ENCODE results near the gene FAM222B.

Gene FAM222B

GRCh38 chr17:28733346-28733745 lies 109.2 kb downstream of the FAM222B start:
- CTCF ChIA-PET, result no interaction called here
- TF ChIP-seq CTCF (conservative IDR thresholded peaks at IDR 0.05; ENCODE audit: low read depth), result no peak
- no peak overlapping the region for H3K27ac ChIP-seq
- POLR2A ChIA-PET (ENCODE audit: low non-redundant PET), result no interaction called here
- no peak for DNase-seq (ENCODE audit: low spot score)

- no peak for TF ChIP-seq CTCF (conservative IDR thresholded peaks at IDR 0.05; ENCODE audit: low read depth)
- ChIA-PET CTCF (interaction anchor here (0.8 kb wide), 1 partner anchor 1724 kb away, joined by 3 read pairs; no protein-coding TSS in a partner anchor), POLR2A (ENCODE audit: low non-redundant PET) (interaction anchor here (0.7 kb wide), 1 partner anchor 202 kb away, joined by 7 read pairs; no protein-coding TSS in a partner anchor)
- peak overlapping the region; percentile 99 for H3K27ac ChIP-seq
- no peak for DNase-seq (ENCODE audit: low spot score)
These were observed 112.7 kb downstream of the FAM222B start for GRCh38 chr17:28729950-28730330.

- DNase-seq (ENCODE audit: low spot score), result peak; percentile 95
- no peak for TF ChIP-seq CTCF (conservative IDR thresholded peaks at IDR 0.05; ENCODE audit: low read depth)
- peak within 1 kb of the TSS; percentile 99 for H3K27ac ChIP-seq
- ChIA-PET POLR2A (ENCODE audit: low non-redundant PET) (interaction anchor here (2.4 to 5.5 kb wide), 3 partner anchors 16 to 24 kb away, joined by 12 to 95 read pairs (median 22); partner anchors contain the start of gene TRAF4), CTCF (interaction anchor here (0.6 to 5.6 kb wide), 2 partner anchors 19 to 22 kb away, joined by 5 to 249 read pairs; partner anchors contain the start of gene TRAF4)
These were observed 114.0 kb downstream of the FAM222B start, which contains the start of gene NEK8 for GRCh38 chr17:28728364-28729200. Gene NEK8, plus strand, starts transcription at chr17:28728788. Its CDS starts 26 bp downstream, at chr17:28728814.

GRCh38 chr17:28726627-28727491 lies 115.7 kb downstream of the FAM222B start:
- H3K27ac ChIP-seq, result peak overlapping the region; percentile 99
- CTCF ChIA-PET, result interaction anchor here (0.5 to 5.6 kb wide), 29 partner anchors 8 to 385 kb away, joined by 3 to 249 read pairs (median 4); partner anchors contain the start of genes FLOT2, PHF12 and TRAF4
- TF ChIP-seq CTCF (conservative IDR thresholded peaks at IDR 0.05; ENCODE audit: low read depth), result peak; percentile 99
- POLR2A ChIA-PET (ENCODE audit: low non-redundant PET), result interaction anchor here (0.5 to 5.5 kb wide), 10 partner anchors 17 to 225 kb away, joined by 3 to 95 read pairs (median 5); partner anchors contain the start of genes PHF12 and TRAF4
- peak; percentile 82 for DNase-seq (ENCODE audit: low spot score)

- TF ChIP-seq CTCF (conservative IDR thresholded peaks at IDR 0.05; ENCODE audit: low read depth), result no peak
- peak; percentile 82 for DNase-seq (ENCODE audit: low spot score)
- H3K27ac ChIP-seq, result peak within 1 kb of the TSS; percentile 99
- ChIA-PET POLR2A (ENCODE audit: low non-redundant PET) (interaction anchor here (0.5 to 5.5 kb wide), 5 partner anchors 18 to 223 kb away, joined by 3 to 95 read pairs (median 5); partner anchors contain the start of gene TRAF4), CTCF (interaction anchor here (0.5 to 5.6 kb wide), 22 partner anchors 9 to 386 kb away, joined by 3 to 249 read pairs (median 5); partner anchors contain the start of genes FLOT2, PHF12 and TRAF4)
These were observed 116.4 kb downstream of the FAM222B start, which contains the start of gene TLCD1 for GRCh38 chr17:28726226-28726626. Gene TLCD1, minus strand, starts transcription at chr17:28726233. Its CDS starts 136 bp downstream, at chr17:28726097.
